ENCODE measurements around the gene NLRP13. TPM values are rescaled to one million over a fixed set of nuclear protein-coding genes. Genes with fewer than 3 reads are reported as not detected.

The NLRP13 gene
- total and polyA plus RNA-seq, 2 of the 4 experiments (the other 2 are of a cell fraction) = not detected

DNA sequence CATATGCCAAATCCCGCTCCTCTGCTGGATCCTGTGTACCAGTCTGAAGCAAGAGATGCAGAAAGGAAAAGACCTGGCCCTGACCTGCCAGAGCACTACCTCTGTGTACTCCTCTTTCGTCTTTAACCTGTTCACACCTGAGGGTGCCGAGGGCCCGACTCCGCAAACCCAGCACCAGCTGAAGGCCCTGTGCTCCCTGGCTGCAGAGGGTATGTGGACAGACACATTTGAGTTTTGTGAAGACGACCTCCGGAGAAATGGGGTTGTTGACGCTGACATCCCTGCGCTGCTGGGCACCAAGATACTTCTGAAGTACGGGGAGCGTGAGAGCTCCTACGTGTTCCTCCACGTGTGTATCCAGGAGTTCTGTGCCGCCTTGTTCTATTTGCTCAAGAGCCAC lies 73.7 kb downstream of the NLRP13 start:
- WGBS, 2 experiments (ENCODE audit: extremely low coverage in 2 of 2, insufficient read length in 1 of 2) = 79% methylated on average over 7 of the region's 14 CpGs; no CpG with 5 or more reads in 1 of the 2 experiments

More for the DNA sequence above, 73.7 kb downstream of the NLRP13 start:
- ATAC-seq (ENCODE audit: low read depth) = no peak
- Histone ChIP-seq H3K14ac (replicated peaks; ENCODE audit: low read depth, low read length) (no peak overlapping the region), H2AK5ac (ENCODE audit: low read depth, low read length) (no peak overlapping the region), H3K36me3 (ENCODE audit: control insufficient read depth, insufficient read depth, low read length) (no peaks in the 10 kb centered on the region), H3K4me3 (ENCODE audit: insufficient read depth, low read depth, low read length) (no peak overlapping the region), H4K5ac (ENCODE audit: low read depth, low read length) (no peak overlapping the region), H4K8ac (ENCODE audit: low read depth in 2 of 2, low read length in 2 of 2) (no peak overlapping the region), H2AFZ (replicated peaks; ENCODE audit: low read length, poor library complexity) (no peak overlapping the region), H4K20me1 (ENCODE audit: insufficient read depth, low read length) (no peaks in the 10 kb centered on the region), H3K27me3 (ENCODE audit: control insufficient read depth, insufficient read depth, low read length) (no peaks in the 10 kb centered on the region), H3K18ac (ENCODE audit: low read depth, low read length) (no peak overlapping the region), H2BK5ac (ENCODE audit: low read depth, low read length, poor library complexity, severe bottlenecking) (no peak overlapping the region), H3K4ac (ENCODE audit: low read depth, low read length) (no peak overlapping the region), H2BK15ac (ENCODE audit: low read depth, low read length) (no peak overlapping the region), H2BK20ac (ENCODE audit: low read depth, low read length) (no peak overlapping the region), H3K9me3 (ENCODE audit: control insufficient read depth, insufficient read depth, low read length) (peaks cover 40% of the 10 kb centered on the region), H3K23ac (ENCODE audit: low read depth, low read length) (no peak overlapping the region), H2AK9ac (replicated peaks; ENCODE audit: low read depth, low read length, poor library complexity) (no peak overlapping the region), H4K91ac (ENCODE audit: insufficient read depth, low read depth, low read length) (no peak overlapping the region), H3K9ac (ENCODE audit: low read depth, low read length) (no peak overlapping the region), H2BK120ac (ENCODE audit: low read depth, low read length) (no peak overlapping the region), H3K56ac (ENCODE audit: extremely low read depth, insufficient read depth, low read length) (no peak overlapping the region), H3K4me2 (ENCODE audit: low read depth, low read length) (no peak overlapping the region), H3K9me1 (ENCODE audit: insufficient read depth, low read length) (no peaks in the 10 kb centered on the region), H3K79me1 (ENCODE audit: low read depth in 1 of 2, low read length in 2 of 2) (no peaks in the 10 kb centered on the region), H3K4me1 (ENCODE audit: control insufficient read depth, insufficient read depth, low read length) (no peaks in the 10 kb centered on the region), H3K27ac (ENCODE audit: insufficient read depth, low read length) (no peak overlapping the region)
- intact Hi-C loops (cut with micrococcal nuclease) (no loop called here), in situ Hi-C loops (cut with MboI; ENCODE audit: low sequenced_read_pairs) (no loop called here), dilution Hi-C loops (cut with HindIII; ENCODE audit: low sequenced_read_pairs, unreplicated experiment) (no loop called here)
- BruUV-seq (replicated peaks) = no TSS peak
- TF ChIP-seq RAD21 (IDR thresholded peaks at IDR 0.05; ENCODE audit: low read length) (no peak), FOS (IDR thresholded peaks at IDR 0.05; ENCODE audit: low read depth, low read length) (no peak), MAFK (IDR thresholded peaks at IDR 0.05; ENCODE audit: low read depth, low read length) (no peak), POLR2A (IDR thresholded peaks at IDR 0.05; ENCODE audit: low read depth, low read length) (no peak), NFE2L2 (IDR thresholded peaks at IDR 0.05; ENCODE audit: low read depth, low read length) (no peak), MXI1 (IDR thresholded peaks at IDR 0.05; ENCODE audit: borderline replicate concordance, low read depth, low read length) (no peak), CEBPB (IDR thresholded peaks at IDR 0.05; ENCODE audit: low read depth, low read length) (no peak), MAZ (IDR thresholded peaks at IDR 0.05; ENCODE audit: borderline replicate concordance, low read depth, low read length) (no peak), CHD1 (IDR thresholded peaks at IDR 0.05; ENCODE audit: low read depth, low read length) (no peak), SMC3 (IDR thresholded peaks at IDR 0.05; ENCODE audit: low read depth, low read length) (no peak), RFX5 (IDR thresholded peaks at IDR 0.05; ENCODE audit: low read depth, low read length) (no peak), RCOR1 (IDR thresholded peaks at IDR 0.05; ENCODE audit: insufficient replicate concordance, low read length) (no peak), BHLHE40 (IDR thresholded peaks at IDR 0.05; ENCODE audit: low read depth, low read length) (no peak)
- TF ChIP-seq, protein P1, sequence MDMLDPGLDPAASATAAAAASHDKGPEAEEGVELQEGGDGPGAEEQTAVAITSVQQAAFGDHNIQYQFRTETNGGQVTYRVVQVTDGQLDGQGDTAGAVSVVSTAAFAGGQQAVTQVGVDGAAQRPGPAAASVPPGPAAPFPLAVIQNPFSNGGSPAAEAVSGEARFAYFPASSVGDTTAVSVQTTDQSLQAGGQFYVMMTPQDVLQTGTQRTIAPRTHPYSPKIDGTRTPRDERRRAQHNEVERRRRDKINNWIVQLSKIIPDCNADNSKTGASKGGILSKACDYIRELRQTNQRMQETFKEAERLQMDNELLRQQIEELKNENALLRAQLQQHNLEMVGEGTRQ (IDR thresholded peaks at IDR 0.05; ENCODE audit: low read depth, low read length) = no peak
- TF ChIP-seq, protein P2, sequence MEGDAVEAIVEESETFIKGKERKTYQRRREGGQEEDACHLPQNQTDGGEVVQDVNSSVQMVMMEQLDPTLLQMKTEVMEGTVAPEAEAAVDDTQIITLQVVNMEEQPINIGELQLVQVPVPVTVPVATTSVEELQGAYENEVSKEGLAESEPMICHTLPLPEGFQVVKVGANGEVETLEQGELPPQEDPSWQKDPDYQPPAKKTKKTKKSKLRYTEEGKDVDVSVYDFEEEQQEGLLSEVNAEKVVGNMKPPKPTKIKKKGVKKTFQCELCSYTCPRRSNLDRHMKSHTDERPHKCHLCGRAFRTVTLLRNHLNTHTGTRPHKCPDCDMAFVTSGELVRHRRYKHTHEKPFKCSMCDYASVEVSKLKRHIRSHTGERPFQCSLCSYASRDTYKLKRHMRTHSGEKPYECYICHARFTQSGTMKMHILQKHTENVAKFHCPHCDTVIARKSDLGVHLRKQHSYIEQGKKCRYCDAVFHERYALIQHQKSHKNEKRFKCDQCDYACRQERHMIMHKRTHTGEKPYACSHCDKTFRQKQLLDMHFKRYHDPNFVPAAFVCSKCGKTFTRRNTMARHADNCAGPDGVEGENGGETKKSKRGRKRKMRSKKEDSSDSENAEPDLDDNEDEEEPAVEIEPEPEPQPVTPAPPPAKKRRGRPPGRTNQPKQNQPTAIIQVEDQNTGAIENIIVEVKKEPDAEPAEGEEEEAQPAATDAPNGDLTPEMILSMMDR (conservative IDR thresholded peaks at IDR 0.05; ENCODE audit: low read depth, low read length) = no peak
- TF ChIP-seq, protein P3, sequence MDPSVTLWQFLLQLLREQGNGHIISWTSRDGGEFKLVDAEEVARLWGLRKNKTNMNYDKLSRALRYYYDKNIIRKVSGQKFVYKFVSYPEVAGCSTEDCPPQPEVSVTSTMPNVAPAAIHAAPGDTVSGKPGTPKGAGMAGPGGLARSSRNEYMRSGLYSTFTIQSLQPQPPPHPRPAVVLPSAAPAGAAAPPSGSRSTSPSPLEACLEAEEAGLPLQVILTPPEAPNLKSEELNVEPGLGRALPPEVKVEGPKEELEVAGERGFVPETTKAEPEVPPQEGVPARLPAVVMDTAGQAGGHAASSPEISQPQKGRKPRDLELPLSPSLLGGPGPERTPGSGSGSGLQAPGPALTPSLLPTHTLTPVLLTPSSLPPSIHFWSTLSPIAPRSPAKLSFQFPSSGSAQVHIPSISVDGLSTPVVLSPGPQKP (IDR thresholded peaks at IDR 0.05; ENCODE audit: borderline replicate concordance, low read depth, low read length) = no peak
- ChIA-PET CTCF (no interaction called here), POLR2A (ENCODE audit: unreplicated experiment) (no interaction called here)
- DNase-seq = no peak
